ENCODE data around the gene HAL.
A peak's percentile ranks its signal among the peaks of the same experiment; 100 is the strongest.

HAL gene

DNA sequence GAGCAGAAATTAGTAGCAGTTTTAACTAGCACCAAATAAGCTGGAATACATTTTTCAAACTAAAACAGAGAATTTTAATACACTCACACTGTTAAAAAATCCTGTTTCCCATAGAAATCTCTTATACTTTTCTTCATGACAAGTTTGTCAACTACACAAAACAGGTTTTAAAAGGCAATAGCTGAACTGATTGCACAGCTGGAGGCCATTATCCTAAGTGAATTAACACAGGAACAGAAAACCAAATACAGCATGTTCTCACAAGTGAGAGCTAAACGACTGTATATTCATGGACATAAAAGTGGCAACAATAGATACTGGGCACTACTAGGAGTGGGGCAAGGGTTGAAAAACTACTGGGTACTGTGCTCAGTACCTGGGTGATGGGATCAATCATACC, 11.6 kb upstream of the HAL start:
- TF ChIP-seq, protein P1, sequence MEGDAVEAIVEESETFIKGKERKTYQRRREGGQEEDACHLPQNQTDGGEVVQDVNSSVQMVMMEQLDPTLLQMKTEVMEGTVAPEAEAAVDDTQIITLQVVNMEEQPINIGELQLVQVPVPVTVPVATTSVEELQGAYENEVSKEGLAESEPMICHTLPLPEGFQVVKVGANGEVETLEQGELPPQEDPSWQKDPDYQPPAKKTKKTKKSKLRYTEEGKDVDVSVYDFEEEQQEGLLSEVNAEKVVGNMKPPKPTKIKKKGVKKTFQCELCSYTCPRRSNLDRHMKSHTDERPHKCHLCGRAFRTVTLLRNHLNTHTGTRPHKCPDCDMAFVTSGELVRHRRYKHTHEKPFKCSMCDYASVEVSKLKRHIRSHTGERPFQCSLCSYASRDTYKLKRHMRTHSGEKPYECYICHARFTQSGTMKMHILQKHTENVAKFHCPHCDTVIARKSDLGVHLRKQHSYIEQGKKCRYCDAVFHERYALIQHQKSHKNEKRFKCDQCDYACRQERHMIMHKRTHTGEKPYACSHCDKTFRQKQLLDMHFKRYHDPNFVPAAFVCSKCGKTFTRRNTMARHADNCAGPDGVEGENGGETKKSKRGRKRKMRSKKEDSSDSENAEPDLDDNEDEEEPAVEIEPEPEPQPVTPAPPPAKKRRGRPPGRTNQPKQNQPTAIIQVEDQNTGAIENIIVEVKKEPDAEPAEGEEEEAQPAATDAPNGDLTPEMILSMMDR (IDR thresholded peaks at IDR 0.05; ENCODE audit: control insufficient read depth, extremely low read depth, insufficient read depth), result no peak
- no peak for DNase-seq (ENCODE audit: low read depth)
- H3K4me3 ChIP-seq (ENCODE audit: low read depth, low read length), result no peak overlapping the region

DNA sequence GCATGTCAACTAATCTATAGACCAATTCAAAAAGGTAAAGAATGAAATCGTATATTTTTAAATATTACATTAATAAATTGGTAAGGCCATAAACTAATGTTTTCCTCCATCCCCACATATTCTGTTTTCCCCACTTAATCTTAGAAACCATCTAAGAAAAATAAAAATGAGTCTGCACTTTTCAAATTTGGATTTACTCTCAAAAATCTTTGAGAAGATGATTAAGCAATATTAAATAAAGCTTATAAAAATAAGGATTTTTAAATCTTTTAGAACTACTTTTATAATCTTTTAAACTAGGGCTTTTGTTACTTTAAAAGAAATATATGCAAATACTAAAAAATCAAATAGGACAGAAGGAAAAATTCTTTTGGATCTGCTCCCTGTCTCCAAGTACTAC, 10.6 kb upstream of the HAL start:
- no peak for DNase-seq (ENCODE audit: low read depth)
- H3K4me3 ChIP-seq (ENCODE audit: low read depth, low read length), result no peak overlapping the region
- TF ChIP-seq, protein P1 (IDR thresholded peaks at IDR 0.05; ENCODE audit: control insufficient read depth, extremely low read depth, insufficient read depth), result no peak

DNA sequence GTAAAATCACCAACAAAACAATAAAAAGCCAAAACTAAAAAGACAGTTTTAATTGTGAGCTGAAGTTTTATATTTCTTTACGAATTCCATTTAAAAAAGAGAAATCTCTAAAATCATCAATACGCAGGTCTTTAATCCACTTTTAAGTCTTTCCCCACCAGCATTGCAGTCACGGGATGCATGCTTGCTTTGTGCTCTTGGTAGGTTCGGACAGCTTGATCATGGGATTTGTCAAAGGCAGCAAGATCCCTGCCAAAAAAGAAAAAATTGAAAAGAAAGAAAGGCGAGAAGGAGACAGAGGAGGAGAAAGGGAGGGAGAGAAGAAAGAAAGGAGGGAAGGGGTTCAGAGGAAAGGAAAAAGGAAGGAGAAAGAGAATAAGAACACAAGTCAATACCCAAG, 4.7 kb upstream of the HAL start:
- no peak for DNase-seq (ENCODE audit: low read depth)
- H3K4me3 ChIP-seq (ENCODE audit: low read depth, low read length), result no peak overlapping the region
- TF ChIP-seq, protein P1 (IDR thresholded peaks at IDR 0.05; ENCODE audit: control insufficient read depth, extremely low read depth, insufficient read depth), result no peak

DNA sequence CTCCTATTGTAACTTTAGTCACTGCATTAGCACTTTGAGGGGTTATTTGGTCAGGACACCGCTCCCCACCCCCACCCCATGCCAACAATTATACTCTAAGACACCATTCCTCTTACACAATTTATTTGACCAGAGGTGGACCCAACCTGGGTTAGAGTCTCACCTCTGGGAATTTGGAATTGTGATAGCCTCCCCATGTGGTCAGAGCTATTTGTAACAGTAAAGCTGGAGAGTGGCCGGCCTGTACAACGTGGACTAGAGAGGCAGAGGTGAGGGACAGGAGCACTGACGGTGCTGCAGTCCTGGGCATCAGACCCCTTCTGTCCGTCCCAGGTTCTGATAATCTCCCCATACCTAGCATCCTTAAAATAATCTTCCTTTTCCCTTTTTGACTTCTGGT, 3.3 kb upstream of the HAL start:
- no peak for DNase-seq (ENCODE audit: low read depth)
- TF ChIP-seq, protein P1 (IDR thresholded peaks at IDR 0.05; ENCODE audit: control insufficient read depth, extremely low read depth, insufficient read depth), result no peak
- H3K4me3 ChIP-seq (ENCODE audit: low read depth, low read length), result no peak overlapping the region

DNA sequence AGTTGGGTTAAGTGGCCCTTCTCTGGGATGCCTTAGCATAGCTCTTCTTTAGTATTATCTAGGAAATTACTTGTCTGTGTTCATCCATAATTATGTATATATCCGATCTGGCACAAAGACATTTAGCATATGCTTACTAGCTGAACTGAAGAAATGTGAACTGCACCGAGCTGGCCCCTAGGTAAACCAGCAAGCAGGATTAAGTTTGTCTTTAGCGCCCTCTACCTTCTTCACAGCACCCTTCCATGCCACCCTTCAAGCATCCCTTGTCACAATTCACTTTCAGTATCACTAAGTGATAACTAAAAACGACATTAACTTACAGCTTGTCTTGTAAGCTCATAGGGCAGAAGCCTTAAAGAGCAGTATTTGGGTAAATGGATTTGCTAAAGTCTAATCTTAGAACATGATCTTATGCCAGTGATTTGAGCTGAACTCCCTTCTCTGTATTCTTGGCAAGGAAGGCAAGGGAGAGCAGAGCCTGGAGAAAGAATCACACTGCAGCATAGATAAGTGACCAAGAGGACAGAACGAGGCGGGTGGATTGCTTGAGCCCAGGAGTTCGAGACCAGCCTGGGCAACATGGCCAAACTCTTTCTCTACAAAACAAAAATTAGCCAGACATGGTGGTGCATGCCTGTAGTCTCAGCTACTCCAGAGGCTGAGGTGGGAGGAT, 2.6 kb upstream of the HAL start:
- TF ChIP-seq, protein P1 (IDR thresholded peaks at IDR 0.05; ENCODE audit: control insufficient read depth, extremely low read depth, insufficient read depth), result peak; percentile 90
- peak; percentile 19 for DNase-seq (ENCODE audit: low read depth)
- no peak overlapping the region for H3K4me3 ChIP-seq (ENCODE audit: low read depth, low read length)

DNA sequence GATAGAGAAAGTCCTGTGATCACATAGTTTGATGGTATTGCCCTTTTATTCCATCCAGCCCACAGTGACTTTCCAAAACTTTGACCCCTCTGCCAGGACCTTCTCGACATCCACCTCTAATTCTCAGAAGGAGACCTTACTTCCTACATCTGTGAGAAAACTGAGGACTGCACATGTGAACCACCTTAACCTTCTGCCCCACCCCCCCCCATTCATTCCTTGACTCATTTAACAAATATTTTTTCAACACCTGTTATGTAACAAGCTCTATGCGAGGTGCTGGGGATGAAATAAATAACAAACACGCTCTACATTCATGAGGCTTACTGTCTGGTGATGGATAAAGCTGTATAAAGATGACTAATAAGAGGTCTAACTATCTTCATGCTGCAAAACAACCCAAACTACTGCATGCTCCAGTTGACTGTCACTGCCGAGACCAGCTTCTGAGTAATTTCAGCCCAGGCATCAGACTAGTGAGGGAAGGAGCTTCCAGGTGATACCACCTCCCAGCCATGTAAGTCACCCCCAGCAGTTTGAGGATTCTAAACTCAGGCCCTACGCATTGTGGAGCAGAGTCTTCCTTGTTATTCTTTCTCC, 1.9 kb upstream of the HAL start:
- no peak overlapping the region for H3K4me3 ChIP-seq (ENCODE audit: low read depth, low read length)
- TF ChIP-seq, protein P1 (IDR thresholded peaks at IDR 0.05; ENCODE audit: control insufficient read depth, extremely low read depth, insufficient read depth), result no peak
- DNase-seq (ENCODE audit: low read depth), result no peak

DNA sequence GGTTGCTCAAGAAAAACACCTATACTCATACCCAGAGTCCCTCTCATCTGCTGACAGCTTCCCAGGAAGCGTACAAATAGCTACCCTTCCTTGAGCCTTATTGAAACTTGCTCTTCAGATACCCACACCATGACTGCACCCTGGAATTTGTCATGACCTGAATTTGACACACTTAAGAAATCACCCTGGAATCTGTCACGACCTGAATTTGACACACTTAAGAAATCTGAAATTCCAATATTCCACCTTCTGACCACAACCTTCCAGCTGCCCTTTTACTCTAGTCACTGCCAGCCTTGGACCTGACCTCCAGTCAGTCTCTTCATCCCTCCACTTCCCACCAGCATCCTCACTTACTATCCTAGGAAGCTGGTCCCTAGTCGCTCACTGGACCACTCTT, 1.1 kb upstream of the HAL start:
- H3K4me3 ChIP-seq (ENCODE audit: low read depth, low read length), result no peak overlapping the region
- DNase-seq (ENCODE audit: low read depth), result no peak
- TF ChIP-seq, protein P1 (IDR thresholded peaks at IDR 0.05; ENCODE audit: control insufficient read depth, extremely low read depth, insufficient read depth), result no peak

Data from LNCaP clone FGC (cell line).